Endothelial cell (in vitro differentiated cells): ENCODE data around the gene SRP68. TPM values are rescaled to one million over a fixed set of nuclear protein-coding genes. Genes with fewer than 3 reads are reported as not detected.

Experiments
- DNase-seq: peaks from one replicate; pipeline ENCODE4 v3.0.0; 2021; ENCODE audit warnings: low spot score
- H3K27ac Mint-ChIP-seq: one replicate; pipeline ENCODE4 v1.8.0; 2021; ENCODE audit warnings: mixed read lengths, inconsistent platforms; ENCODE audit not compliant: unreplicated experiment
- H3K27me3 Mint-ChIP-seq: one replicate; pipeline ENCODE4 v1.8.0; 2021; ENCODE audit warnings: mild to moderate bottlenecking, moderate library complexity, mixed read lengths, inconsistent platforms; ENCODE audit not compliant: unreplicated experiment
- H3K36me3 Mint-ChIP-seq: one replicate; pipeline ENCODE4 v1.8.0; 2021; ENCODE audit warnings: mild to moderate bottlenecking, low read depth, mixed read lengths, inconsistent platforms; ENCODE audit not compliant: unreplicated experiment
- H3K4me1 Mint-ChIP-seq: one replicate; pipeline ENCODE4 v1.8.0; 2021; ENCODE audit warnings: mild to moderate bottlenecking, mixed read lengths, inconsistent platforms; ENCODE audit not compliant: unreplicated experiment
- H3K4me3 Mint-ChIP-seq: one replicate; pipeline ENCODE4 v1.8.0; 2021; ENCODE audit warnings: mild to moderate bottlenecking, mixed read lengths, inconsistent platforms; ENCODE audit not compliant: unreplicated experiment
- H3K9me3 Mint-ChIP-seq: one replicate; pipeline ENCODE4 v1.8.0; 2021; ENCODE audit warnings: mixed read lengths, inconsistent platforms; ENCODE audit not compliant: unreplicated experiment
- CTCF ChIP-seq: fragments of 200-600 bp; sonication (generic); IDR thresholded peaks from one replicate; pipeline ENCODE4 v1.5.0; 2021; ENCODE audit warnings: antibody characterized with exemption; ENCODE audit not compliant: unreplicated experiment
- total RNA-seq: library from RNA; stranded (reverse); fragmentation: NEBNext Ultra II Directional; extraction: Animal tissue kit (Norgen Biotek cat#: 25700); gene quantifications from one replicate; pipeline ENCODE4 v1.2.1, GENCODE V29; 2021; ENCODE audit not compliant: unreplicated experiment

SRP68 gene
- total RNA-seq, 1 donor from 2014 or later = 62.6 TPM

- Mint-ChIP-seq H3K27ac (no peak overlapping the region), H3K36me3 (peaks cover 17% of the 10 kb centered on the region), H3K27me3 (peaks cover 4% of the 10 kb centered on the region), H3K9me3 (no peaks in the 10 kb centered on the region), H3K4me3 (no peak overlapping the region), H3K4me1 (peaks cover 6% of the 10 kb centered on the region)
- DNase-seq = no peak
- no peak for TF ChIP-seq CTCF
Measured at GRCh38 chr17:76034428-76035350, 37.6 kb downstream of the SRP68 start.

GRCh38 chr17:76033139-76033538 lies 39.2 kb downstream of the SRP68 start:
- no peak for TF ChIP-seq CTCF
- H3K27ac Mint-ChIP-seq = no peak overlapping the region

GRCh38 chr17:76032780-76033108 lies 39.6 kb downstream of the SRP68 start:
- TF ChIP-seq CTCF = no peak
- no peaks in the 10 kb centered on the region for H3K9me3 Mint-ChIP-seq
- H3K4me1 Mint-ChIP-seq = peaks cover 12% of the 10 kb centered on the region
- H3K27me3 Mint-ChIP-seq = peaks cover 4% of the 10 kb centered on the region
- DNase-seq = no peak
- no peak overlapping the region for H3K27ac Mint-ChIP-seq
- H3K36me3 Mint-ChIP-seq = peaks cover 3% of the 10 kb centered on the region
- H3K4me3 Mint-ChIP-seq = no peak overlapping the region

More at GRCh38 chr17:76033139-76033538, 39.2 kb downstream of the SRP68 start:
- Mint-ChIP-seq H3K4me1 (peaks cover 12% of the 10 kb centered on the region), H3K4me3 (no peak overlapping the region), H3K27me3 (peaks cover 4% of the 10 kb centered on the region), H3K9me3 (no peaks in the 10 kb centered on the region), H3K36me3 (peaks cover 3% of the 10 kb centered on the region)
- DNase-seq = no peak

- no peak for TF ChIP-seq CTCF
- DNase-seq = no peak
- H3K9me3 Mint-ChIP-seq = no peaks in the 10 kb centered on the region
- H3K36me3 Mint-ChIP-seq = peaks cover 3% of the 10 kb centered on the region
- H3K27ac Mint-ChIP-seq = no peak overlapping the region
- peaks cover 12% of the 10 kb centered on the region for H3K4me1 Mint-ChIP-seq
- H3K4me3 Mint-ChIP-seq = no peak overlapping the region
- peaks cover 4% of the 10 kb centered on the region for H3K27me3 Mint-ChIP-seq
Measured at GRCh38 chr17:76032073-76032779, 40.1 kb downstream of the SRP68 start.
